NCI-H1092 (cell line): ENCODE results near the gene PALM3.
A peak's percentile ranks its signal among the peaks of the same experiment; 100 is the strongest.
"Not testable (repeated sequence)": the region's sequence is repeated elsewhere in the genome, so short reads cannot be mapped to it uniquely, and the experiment has no call there.

Experiments used
- DNase-seq: peaks from one replicate; lab custom pipeline; 2025; lab: John Stamatoyannopoulos, UW

The PALM3 gene

GRCh38 chr19:14031719-14032480, 30.0 kb downstream of the PALM3 start, which contains the start of gene IL27RA:
IL27RA (plus strand) TSS chr19:14031762; CDS start chr19:14031873, 111 bp downstream.
- DNase-seq = peak; percentile 42

DNA sequence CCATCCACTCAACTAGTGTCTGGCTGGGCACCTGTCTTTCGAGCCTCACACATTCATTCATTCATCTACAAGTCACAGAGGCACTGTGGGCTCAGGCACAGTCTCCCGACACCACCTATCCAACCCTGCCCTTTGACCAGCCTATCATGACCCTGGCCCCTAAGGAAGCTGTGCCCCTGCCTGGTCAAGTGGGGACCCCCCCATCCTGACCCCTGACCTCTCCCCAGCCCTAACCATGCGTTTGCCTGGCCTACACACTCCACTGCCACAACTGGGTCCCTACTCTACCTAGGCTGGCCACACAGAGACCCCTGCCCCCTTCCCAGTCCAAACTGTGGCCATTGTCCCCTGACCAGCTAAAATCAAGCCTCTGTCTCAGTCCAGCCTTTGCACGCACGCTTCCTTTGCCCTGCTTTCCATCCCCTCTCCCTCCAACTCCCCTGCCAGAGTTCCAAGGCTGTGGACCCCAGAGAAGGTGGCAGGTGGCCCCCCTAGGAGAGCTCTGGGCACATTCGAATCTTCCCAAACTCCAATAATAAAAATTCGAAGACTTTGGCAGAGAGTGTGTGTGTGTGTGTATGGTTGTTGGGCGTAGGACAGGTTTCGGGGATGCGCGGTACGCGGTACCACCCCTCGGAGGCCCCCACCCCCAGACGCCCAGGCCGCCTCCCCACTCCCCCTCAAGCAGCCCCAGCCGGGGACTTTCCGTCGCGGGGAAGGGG, 30.7 kb downstream of the PALM3 start:
- DNase-seq = no peak

DNA sequence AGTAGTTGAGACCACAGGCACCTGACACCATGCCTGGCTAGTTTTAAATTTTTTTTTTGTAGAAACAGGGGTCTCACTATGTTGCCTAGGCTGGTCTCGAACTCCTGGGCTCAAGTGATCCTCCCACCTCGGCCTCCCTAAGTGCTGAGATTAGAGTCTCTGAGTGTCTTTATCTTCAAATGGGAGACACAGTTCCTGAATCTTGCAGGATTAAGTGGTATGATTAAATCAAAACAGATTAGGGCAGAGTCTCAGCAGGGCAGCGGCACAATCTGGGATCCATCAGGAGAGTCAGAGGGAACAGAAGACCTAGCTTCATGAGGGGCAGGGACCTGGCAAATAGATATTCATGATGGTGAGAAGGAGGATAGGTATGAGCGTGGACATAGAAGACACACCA, 33.0 kb downstream of the PALM3 start:
- DNase-seq = no peak

- DNase-seq = no peak
Measured at GRCh38 chr19:14027856-14028450, 33.9 kb downstream of the PALM3 start, which contains the start of gene RLN3. RLN3 (plus strand) TSS chr19:14028148; CDS start chr19:14028205, 57 bp downstream.

GRCh38 chr19:14026652-14027192, 35.2 kb downstream of the PALM3 start:
- DNase-seq = not testable (repeated sequence)

DNA sequence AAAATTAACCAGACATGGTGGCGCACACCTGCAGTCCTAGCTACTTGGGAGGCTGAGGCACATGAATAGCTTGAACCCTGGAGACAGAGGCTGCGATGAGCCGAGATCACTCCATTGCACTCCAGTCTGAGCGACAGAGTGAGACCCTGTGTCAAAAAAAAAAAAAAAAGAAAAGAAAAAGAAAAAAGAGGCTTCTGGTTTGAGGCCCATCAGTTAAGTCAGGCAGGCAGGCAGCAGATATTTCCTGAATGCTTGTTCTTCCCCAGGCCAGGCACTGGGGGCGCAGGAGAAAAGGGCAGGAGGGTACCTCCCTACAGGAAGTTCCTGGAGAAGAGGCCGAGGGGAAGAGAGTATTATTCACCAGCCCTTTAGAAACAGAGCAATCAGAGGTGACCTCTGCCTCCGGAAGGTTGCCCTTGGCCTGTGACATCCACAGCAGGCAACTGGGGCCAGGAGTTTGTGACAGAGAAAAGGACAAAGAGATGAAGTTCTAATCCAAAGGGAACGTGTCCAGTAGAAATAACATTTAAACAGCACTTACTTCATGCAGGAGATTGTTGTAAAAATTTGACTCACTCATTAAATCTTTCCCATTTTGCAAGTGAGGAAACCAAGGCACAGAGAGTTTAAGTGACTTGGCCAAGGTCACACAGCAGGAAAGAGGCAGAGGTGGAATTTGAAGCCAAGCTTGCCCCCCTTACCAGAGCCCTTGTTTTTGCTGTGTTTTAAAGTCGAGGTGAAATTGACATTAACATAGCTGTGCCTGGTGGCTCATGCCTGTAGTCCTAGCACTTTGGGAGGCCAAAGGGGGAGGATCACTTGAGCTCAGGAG, 38.3 kb downstream of the PALM3 start:
- no peak for DNase-seq

DNA sequence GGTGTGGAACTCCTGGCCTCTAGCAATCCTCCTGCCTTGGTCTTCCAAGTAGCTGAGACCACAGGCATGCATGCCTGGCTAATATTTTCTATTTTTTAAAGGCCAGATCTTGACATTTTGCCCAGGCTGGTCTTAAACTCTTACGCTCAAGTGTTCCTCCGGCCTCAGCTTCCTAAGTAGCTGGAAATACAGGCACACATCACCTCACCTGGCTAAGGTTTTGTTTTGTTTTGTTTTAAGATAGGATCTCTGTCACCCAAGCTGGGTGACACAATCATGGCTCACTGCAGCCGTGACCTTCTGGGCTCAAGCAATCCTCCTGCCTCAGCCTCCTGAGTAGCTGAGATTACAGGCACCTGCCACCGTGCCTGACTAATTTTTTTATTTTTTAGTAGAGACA, 39.4 kb downstream of the PALM3 start:
- DNase-seq = no peak

DNA sequence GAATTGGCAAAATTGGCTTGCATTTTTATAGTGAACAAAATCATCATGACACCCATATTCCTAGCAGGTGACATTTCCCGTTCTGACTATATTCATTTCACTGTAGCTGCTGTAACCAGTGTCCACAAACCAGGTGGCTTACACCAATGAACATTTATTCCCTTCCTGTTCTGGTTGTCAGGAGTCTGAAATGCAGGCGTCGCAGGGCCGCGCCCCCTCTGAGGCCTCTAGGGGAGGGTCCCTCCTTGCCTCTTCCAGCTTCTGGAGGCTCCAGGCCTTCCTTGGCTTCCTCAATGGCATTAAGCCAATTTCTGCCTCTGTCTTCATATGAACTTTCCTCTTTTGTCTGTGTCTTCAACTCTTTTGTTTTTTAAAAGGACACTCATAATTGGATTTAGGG, 40.4 kb downstream of the PALM3 start:
- no peak for DNase-seq

DNA sequence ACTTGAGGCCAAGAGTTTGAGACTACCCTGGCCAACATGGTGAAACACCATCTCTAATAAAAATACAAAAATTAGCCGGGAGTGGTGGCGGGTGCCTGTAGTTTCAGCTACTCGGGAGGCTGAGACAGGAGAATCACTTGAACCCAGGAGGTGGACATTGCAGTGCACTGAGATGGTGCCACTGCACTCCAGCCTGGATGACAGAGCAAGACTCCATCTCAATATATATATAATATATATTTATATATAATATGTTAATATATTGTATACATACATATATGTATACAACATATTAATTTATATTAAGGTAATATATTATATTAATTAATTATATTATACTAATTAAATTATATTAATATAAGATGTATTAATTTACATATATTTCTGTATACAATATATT, 42.1 kb downstream of the PALM3 start:
- not testable (repeated sequence) for DNase-seq

GRCh38 chr19:14019100-14019499, 42.8 kb downstream of the PALM3 start:
- DNase-seq = no peak

DNA sequence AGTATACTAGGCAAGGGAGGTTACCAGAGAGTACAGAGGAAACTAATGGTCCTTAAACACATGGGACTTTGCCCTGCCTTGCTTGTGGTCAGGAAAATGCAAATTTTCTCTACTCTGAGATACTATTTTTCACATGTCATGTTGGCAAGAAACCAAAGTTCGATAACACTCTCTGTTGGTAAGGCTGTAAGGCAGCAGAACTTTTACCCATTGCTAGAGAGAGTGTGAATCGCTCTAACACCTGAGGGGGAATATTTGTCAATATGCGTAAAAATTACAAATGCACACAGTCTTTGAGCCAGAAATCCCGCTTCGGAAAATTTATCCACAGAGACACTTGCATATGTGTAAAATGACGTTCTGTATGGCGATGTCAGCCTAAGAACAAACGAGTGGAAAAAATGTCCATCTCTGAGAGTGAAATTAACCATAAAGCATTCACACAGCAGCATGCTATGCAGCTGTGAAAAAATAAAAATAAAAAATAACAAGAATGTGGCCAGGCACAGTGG, 46.3 kb downstream of the PALM3 start:
- no peak for DNase-seq

GRCh38 chr19:14012378-14012915, 49.4 kb downstream of the PALM3 start:
- no peak for DNase-seq

- no peak for DNase-seq
Measured at GRCh38 chr19:14006766-14007562, 54.9 kb downstream of the PALM3 start.

- DNase-seq = peak; percentile 99
Measured at GRCh38 chr19:14006085-14006765, 55.7 kb downstream of the PALM3 start, which contains the start of gene RFX1. RFX1 (minus strand) TSS chr19:14006320; CDS start chr19:13993843, 12,477 bp downstream.

DNA sequence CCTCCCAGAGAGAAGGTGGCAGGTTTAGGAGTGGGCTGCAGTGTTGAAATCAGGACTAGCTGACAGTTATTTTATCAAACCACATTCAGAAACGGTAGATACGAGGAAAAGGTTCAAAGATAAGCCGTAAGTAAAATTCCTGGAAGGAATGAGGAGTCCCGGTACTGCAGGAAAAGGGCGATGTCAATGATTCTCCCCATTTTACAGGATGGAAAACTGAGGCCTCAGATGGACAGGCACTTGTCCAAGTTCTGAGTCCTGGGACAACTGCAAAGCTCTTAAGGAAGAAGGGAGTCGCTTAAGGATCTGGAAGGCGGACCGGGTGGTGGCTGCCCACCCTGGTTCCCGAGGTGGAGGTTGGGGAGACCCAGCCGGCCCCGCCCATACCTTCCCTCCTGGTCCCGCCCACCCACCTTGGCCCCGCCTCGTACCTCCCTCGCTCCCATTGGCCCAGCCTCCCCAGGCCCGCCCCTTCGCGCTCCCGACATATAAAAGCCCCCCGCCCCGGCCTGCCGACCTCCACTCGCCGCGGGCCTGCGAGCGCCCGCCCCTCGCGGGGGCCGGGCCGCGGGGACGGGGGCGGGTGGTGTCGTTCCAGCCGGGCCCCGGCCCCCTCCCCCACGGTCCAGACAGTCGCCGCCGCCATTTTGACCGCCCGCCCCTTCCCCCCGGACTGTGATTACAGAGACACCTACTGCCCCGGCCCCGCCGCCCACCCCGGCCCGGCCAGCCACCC, 56.4 kb downstream of the PALM3 start:
- peak; percentile 80 for DNase-seq

GRCh38 chr19:14004619-14005348, 57.1 kb downstream of the PALM3 start:
- DNase-seq = no peak
